ENCODE measurements around the gene CDC42EP4.

The CDC42EP4 gene

GRCh38 chr17:73293480-73293911, 18.3 kb downstream of the CDC42EP4 start:
- no peak for DNase-seq

- DNase-seq, result no peak
These were observed 18.8 kb downstream of the CDC42EP4 start for GRCh38 chr17:73293031-73293430.

GRCh38 chr17:73292031-73292531, 19.7 kb downstream of the CDC42EP4 start:
- peak; percentile 27 to 47 for DNase-seq

- no peak for DNase-seq
These were observed 20.5 kb downstream of the CDC42EP4 start for GRCh38 chr17:73291260-73291801.

GRCh38 chr17:73290399-73291259, 21.2 kb downstream of the CDC42EP4 start:
- DNase-seq, result no peak

- DNase-seq, result no peak
These were observed 22.1 kb downstream of the CDC42EP4 start for GRCh38 chr17:73289549-73290254.

- no peak for DNase-seq
These were observed 23.1 kb downstream of the CDC42EP4 start for GRCh38 chr17:73288534-73289302.

- DNase-seq, result no peak
These were observed 24.9 kb downstream of the CDC42EP4 start for GRCh38 chr17:73286863-73287296.

- DNase-seq, result no peak
These were observed 25.6 kb downstream of the CDC42EP4 start for GRCh38 chr17:73285916-73286862.

- DNase-seq, result no peak
These were observed 26.2 kb downstream of the CDC42EP4 start for GRCh38 chr17:73285603-73285908.

GRCh38 chr17:73284906-73285602, 26.7 kb downstream of the CDC42EP4 start:
- no peak for DNase-seq

GRCh38 chr17:73284354-73284753, 27.4 kb downstream of the CDC42EP4 start:
- DNase-seq, result no peak

GRCh38 chr17:73283841-73284282, 27.9 kb downstream of the CDC42EP4 start:
- no peak for DNase-seq

- no peak for DNase-seq
These were observed 28.6 kb downstream of the CDC42EP4 start for GRCh38 chr17:73283250-73283649.

- no peak for DNase-seq
These were observed 29.2 kb downstream of the CDC42EP4 start for GRCh38 chr17:73282629-73283028.

GRCh38 chr17:73281928-73282327, 29.9 kb downstream of the CDC42EP4 start:
- DNase-seq, result no peak

GRCh38 chr17:73280191-73280590, 31.6 kb downstream of the CDC42EP4 start:
- no peak for DNase-seq

- no peak for DNase-seq
These were observed 32.1 kb downstream of the CDC42EP4 start for GRCh38 chr17:73279704-73280103.

- DNase-seq, result peak in 1 of 2 donors; percentile 28
These were observed 33.0 kb downstream of the CDC42EP4 start for GRCh38 chr17:73278465-73279453.

- no peak for DNase-seq
These were observed 33.7 kb downstream of the CDC42EP4 start for GRCh38 chr17:73278049-73278464.

Measured in hippocampal formation (tissue), 2 donors.